Esophagus (tissue), 2 donors: ENCODE results near the gene TNIK. TPM values are rescaled to one million over a fixed set of nuclear protein-coding genes. Genes with fewer than 3 reads are reported as not detected.
A peak's percentile ranks its signal among the peaks of the same experiment; 100 is the strongest.

Experiments
- H3K27ac ChIP-seq, 2 donors: one replicate each; pipeline ENCODE4 v1.5.1; 2013; ENCODE audit warnings: low read depth in 2 of 2, mild to moderate bottlenecking in 2 of 2, inconsistent platforms in 1 of 2, low read length in 1 of 2, moderate library complexity in 1 of 2
- H3K27me3 ChIP-seq, 2 donors: one replicate each; pipeline ENCODE4 v1.6.1; 2013; ENCODE audit warnings: low read length in 2 of 2, control low read depth in 1 of 2, mild to moderate bottlenecking in 1 of 2; ENCODE audit not compliant: insufficient read depth in 2 of 2, control insufficient read depth in 1 of 2
- H3K36me3 ChIP-seq, 2 donors: one replicate each; pipeline ENCODE4 v1.6.1; 2013; ENCODE audit warnings: low read length in 1 of 2; ENCODE audit not compliant: control insufficient read depth in 2 of 2, insufficient read depth in 2 of 2
- H3K4me1 ChIP-seq, 2 donors: one replicate each; pipeline ENCODE4 v1.6.1; 2013; ENCODE audit warnings: low read length in 1 of 2; ENCODE audit not compliant: control insufficient read depth in 2 of 2, insufficient read depth in 2 of 2
- H3K4me3 ChIP-seq, 2 donors: one replicate each; pipeline ENCODE4 v1.5.1; 2013; ENCODE audit warnings: low read length in 2 of 2, mild to moderate bottlenecking in 2 of 2, low read depth in 1 of 2, moderate library complexity in 1 of 2
- H3K9me3 ChIP-seq, 2 donors: one replicate each; pipeline ENCODE4 v1.6.1; 2013; ENCODE audit warnings: mild to moderate bottlenecking in 2 of 2, low read depth in 1 of 2, low read length in 1 of 2, moderate library complexity in 1 of 2; ENCODE audit not compliant: control insufficient read depth in 2 of 2, insufficient read depth in 1 of 2
- WGBS, 2 donors: extraction: QIAGEN DNeasy Blood & Tissue Kit; methylation state at CpG; one replicate each; pipeline ENCODE4 v1.1.7; 2013; 5-methylcytosine and 5-hydroxymethylcytosine counted together
- polyA plus RNA-seq, 2 donors: library from polyadenylated mRNA; stranded (reverse); fragments of 200-250 nt; gene quantifications; one replicate each; pipeline ENCODE4 v1.2.3, GENCODE V29; 2013
- donor health status: healthy with polysubstance abuse.
- donor health status: Bipolar disorder and iron deficiency.

TNIK gene
- polyA plus RNA-seq, 2 donors = 2.2 to 3.2 TPM

DNA sequence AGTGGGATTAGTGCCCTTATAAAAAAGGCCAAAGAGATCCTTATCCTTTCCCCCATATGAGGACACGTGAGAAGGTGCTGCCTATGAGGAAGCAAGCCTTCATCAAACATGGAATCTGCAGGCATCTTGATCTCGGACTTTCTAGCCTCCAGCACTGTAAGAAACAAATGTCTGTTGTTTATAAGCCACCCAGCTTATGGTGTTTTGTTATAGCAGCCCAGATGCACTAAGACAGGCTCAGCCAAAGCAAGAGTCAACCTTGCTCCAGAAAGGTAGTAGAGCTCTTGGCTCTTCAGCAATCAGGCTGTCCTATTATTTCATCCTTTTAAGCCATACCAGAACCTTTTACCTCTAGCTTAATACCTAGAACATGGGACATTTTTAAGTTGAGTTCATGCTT is 12.3 kb upstream of the TNIK start:
- Histone ChIP-seq H3K4me1 (no peaks in the 10 kb centered on the region), H3K4me3 (no peak overlapping the region), H3K36me3 (no peaks in the 10 kb centered on the region), H3K27me3 (no peaks in the 10 kb centered on the region), H3K9me3 (no peaks in the 10 kb centered on the region), H3K27ac (no peak overlapping the region)
- 71 to 88% methylated on average over 2 of the region's 2 CpGs for WGBS, 2 donors

DNA sequence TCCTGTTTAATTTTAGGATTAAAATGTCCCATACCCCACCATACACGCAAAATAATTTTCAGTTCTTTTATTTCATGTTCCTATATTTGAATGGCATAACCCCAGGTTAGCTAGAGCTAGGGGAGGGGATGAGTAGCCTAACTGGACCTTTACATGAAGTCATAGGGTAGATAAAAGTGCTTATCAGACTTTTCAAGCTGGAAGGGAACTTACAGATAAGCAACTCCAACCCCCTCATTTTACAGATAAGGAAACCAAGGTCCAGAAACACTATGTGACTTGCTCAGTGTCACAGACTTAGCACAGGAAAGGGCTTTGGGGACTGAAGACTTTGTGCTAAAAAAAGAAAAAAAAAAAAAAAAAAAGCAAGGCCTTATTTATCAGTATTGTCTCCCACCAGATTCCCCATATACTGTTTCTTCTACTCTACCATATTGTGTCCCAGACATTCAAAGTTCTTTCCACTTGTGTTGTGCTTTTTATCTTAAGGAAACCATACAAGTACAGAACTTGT is 10.6 kb upstream of the TNIK start:
- Histone ChIP-seq H3K9me3 (no peaks in the 10 kb centered on the region), H3K4me1 (no peaks in the 10 kb centered on the region), H3K27me3 (no peaks in the 10 kb centered on the region), H3K27ac (no peak overlapping the region), H3K4me3 (no peak overlapping the region), H3K36me3 (no peaks in the 10 kb centered on the region)
- 91 to 100% methylated on average over 1 of the region's 1 CpG for WGBS, 2 donors

- Histone ChIP-seq H3K9me3 (no peaks in the 10 kb centered on the region), H3K27ac (no peak overlapping the region), H3K4me3 (no peak overlapping the region), H3K4me1 (no peaks in the 10 kb centered on the region), H3K27me3 (no peaks in the 10 kb centered on the region), H3K36me3 (no peaks in the 10 kb centered on the region)
- WGBS, 2 donors = 91 to 92% methylated on average over 3 of the region's 3 CpGs
Measured at GRCh38 chr3:171469376-171469775, 9.2 kb upstream of the TNIK start.

DNA sequence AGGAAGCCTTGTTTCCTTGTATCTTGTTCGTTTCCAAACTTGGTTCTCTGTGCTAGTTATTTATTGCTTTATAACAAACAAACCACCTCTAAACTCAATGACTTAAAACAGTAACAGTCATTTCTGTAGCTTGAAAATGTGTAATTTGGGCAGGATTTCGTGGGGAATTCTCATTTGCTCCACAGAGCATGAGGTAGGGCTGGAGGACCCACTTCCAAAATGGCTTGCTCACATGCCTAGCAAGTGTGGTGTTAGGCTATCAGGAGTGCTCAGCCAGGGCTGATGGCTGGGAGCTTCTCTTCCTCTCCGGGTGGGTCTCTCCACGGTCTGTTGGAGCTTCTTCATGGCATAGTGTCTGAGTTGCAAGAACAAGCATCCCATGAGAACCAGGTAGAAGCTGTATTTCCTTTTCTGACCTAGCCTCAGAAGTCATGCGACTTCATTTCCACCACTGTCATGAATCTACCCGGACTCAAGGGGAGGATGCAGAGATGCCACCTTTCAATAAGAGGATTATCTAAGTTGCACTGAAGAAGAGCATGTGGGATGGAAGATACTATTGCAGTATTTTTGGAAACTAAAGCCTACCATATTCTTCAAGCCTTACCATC is 8.2 kb upstream of the TNIK start:
- Histone ChIP-seq H3K4me3 (no peak overlapping the region), H3K27me3 (no peaks in the 10 kb centered on the region), H3K27ac (no peak overlapping the region), H3K4me1 (no peaks in the 10 kb centered on the region), H3K9me3 (no peaks in the 10 kb centered on the region), H3K36me3 (no peaks in the 10 kb centered on the region)
- 87 to 88% methylated on average over 6 of the region's 6 CpGs for WGBS, 2 donors

- 84 to 86% methylated on average over 3 of the region's 3 CpGs for WGBS, 2 donors
- Histone ChIP-seq H3K4me3 (no peak overlapping the region), H3K36me3 (no peaks in the 10 kb centered on the region), H3K27me3 (no peaks in the 10 kb centered on the region), H3K9me3 (no peaks in the 10 kb centered on the region), H3K27ac (no peak overlapping the region), H3K4me1 (no peaks in the 10 kb centered on the region)
Measured at GRCh38 chr3:171465763-171466162, 5.6 kb upstream of the TNIK start.

DNA sequence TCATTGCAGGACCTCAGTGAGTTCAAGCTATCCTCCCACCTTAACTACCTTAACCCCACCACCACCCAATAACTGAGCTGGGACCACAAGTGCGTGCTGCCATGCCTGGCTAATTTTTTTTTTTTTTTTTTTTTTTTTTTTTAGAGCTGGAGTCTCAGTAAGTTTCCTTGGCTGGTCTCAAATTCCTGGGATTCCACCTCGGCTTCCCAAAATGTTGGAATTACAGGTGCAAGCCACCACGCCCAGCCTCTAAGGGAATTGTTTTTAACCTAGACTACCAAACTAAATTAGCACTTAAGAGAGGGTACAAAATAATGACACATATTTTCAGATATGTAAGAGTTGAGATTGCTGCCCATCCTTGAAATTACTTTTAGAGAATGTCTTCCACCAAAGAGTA is 4.3 kb upstream of the TNIK start:
- Histone ChIP-seq H3K4me1 (no peaks in the 10 kb centered on the region), H3K9me3 (no peaks in the 10 kb centered on the region), H3K27ac (no peak overlapping the region), H3K27me3 (no peaks in the 10 kb centered on the region), H3K36me3 (no peaks in the 10 kb centered on the region), H3K4me3 (no peak overlapping the region)
- WGBS, 2 donors = 91 to 92% methylated on average over 3 of the region's 3 CpGs

DNA sequence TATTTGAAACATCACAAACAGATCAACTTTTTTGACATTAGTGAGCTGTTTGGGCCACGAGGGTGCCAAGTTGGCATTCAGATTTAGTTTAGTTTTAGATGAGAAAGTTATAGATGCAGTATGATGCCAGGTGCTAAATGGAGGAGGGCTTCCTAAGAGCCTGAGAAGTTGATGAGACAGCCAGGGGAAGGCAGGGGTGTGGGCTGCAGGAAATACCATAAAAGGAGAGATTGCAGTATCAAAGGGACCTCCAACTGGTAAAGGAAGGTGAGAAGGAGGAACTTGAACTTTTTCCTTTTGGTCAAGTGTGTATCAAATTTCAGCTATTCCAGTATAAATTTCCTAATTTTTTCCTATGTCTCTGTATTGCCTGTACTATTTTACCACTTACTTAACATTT is 2.0 kb upstream of the TNIK start:
- 59 to 60% methylated on average over 1 of the region's 1 CpG for WGBS, 2 donors
- no peaks in the 10 kb centered on the region for H3K27me3 ChIP-seq
- no peak overlapping the region for H3K4me3 ChIP-seq
- no peak overlapping the region for H3K27ac ChIP-seq
- H3K36me3 ChIP-seq = no peaks in the 10 kb centered on the region
- no peaks in the 10 kb centered on the region for H3K9me3 ChIP-seq
- no peaks in the 10 kb centered on the region for H3K4me1 ChIP-seq

- Histone ChIP-seq H3K27me3 (no peaks in the 10 kb centered on the region), H3K36me3 (no peaks in the 10 kb centered on the region), H3K4me3 (peak overlapping the region in 1 of 2 donors; percentile 65), H3K27ac (no peak overlapping the region), H3K4me1 (no peaks in the 10 kb centered on the region), H3K9me3 (no peaks in the 10 kb centered on the region)
- 9 to 20% methylated on average over 2 of the region's 2 CpGs for WGBS, 2 donors
Measured at GRCh38 chr3:171461525-171461917, 1.3 kb upstream of the TNIK start.

- Histone ChIP-seq H3K4me1 (no peaks in the 10 kb centered on the region), H3K27me3 (no peaks in the 10 kb centered on the region), H3K27ac (peak overlapping the region; percentile 75 to 81), H3K4me3 (peak overlapping the region; percentile 65), H3K9me3 (no peaks in the 10 kb centered on the region), H3K36me3 (no peaks in the 10 kb centered on the region)
- WGBS, 2 donors = 1% methylated on average over 51 of the region's 51 CpGs
Measured at GRCh38 chr3:171460725-171461524, 720 bp upstream of the TNIK start.
